Hepatocyte (in vitro differentiated cells): ENCODE data around the gene XPR1. TPM values are rescaled to one million over a fixed set of nuclear protein-coding genes. Genes with fewer than 3 reads are reported as not detected.

Source experiments
- DNase-seq: peaks from one replicate; pipeline ENCODE4 v3.0.0-alpha.2; 2016; ENCODE audit warnings: low spot score
- H2AFZ ChIP-seq: fragments of 200-600 bp; sonication (generic); 2 replicates; pipeline ENCODE4 v1.6.0; 2016; ENCODE audit warnings: antibody characterized with exemption, mild to moderate bottlenecking
- H3K27ac ChIP-seq: fragments of 200-600 bp; sonication (generic); 2 replicates; pipeline ENCODE4 v1.5.1; 2016; ENCODE audit warnings: mild to moderate bottlenecking
- H3K27me3 ChIP-seq: fragments of 200-600 bp; sonication (generic); 2 replicates; pipeline ENCODE4 v1.6.1; 2016
- H3K36me3 ChIP-seq: fragments of 200-600 bp; sonication (generic); replicated peaks from 2 replicates; pipeline ENCODE4 v1.5.1; 2016; ENCODE audit warnings: low read depth; ENCODE audit not compliant: insufficient read depth
- H3K4me1 ChIP-seq: fragments of 200-600 bp; sonication (generic); 2 replicates; pipeline ENCODE4 v1.5.1; 2016; ENCODE audit warnings: mild to moderate bottlenecking, moderate library complexity; ENCODE audit not compliant: insufficient read depth
- H3K4me2 ChIP-seq: fragments of 200-600 bp; sonication (generic); 2 replicates; pipeline ENCODE4 v1.6.0; 2016
- H3K4me3 ChIP-seq: fragments of 200-600 bp; sonication (generic); 2 replicates; pipeline ENCODE4 v1.5.1; 2016; ENCODE audit warnings: mild to moderate bottlenecking
- H3K79me2 ChIP-seq: fragments of 200-600 bp; sonication (generic); 2 replicates; pipeline ENCODE4 v1.6.0; 2017; ENCODE audit warnings: mild to moderate bottlenecking
- H3K9me2 ChIP-seq: fragments of 200-600 bp; sonication (generic); replicated peaks from 2 replicates; pipeline ENCODE4 v1.6.0; 2017; ENCODE audit warnings: mild to moderate bottlenecking; ENCODE audit not compliant: insufficient read depth
- H3K9me3 ChIP-seq: fragments of 200-600 bp; sonication (generic); 2 replicates; pipeline ENCODE4 v1.5.1; 2016; ENCODE audit warnings: low read depth, mild to moderate bottlenecking
- H4K20me1 ChIP-seq: fragments of 200-600 bp; sonication (generic); 2 replicates; pipeline ENCODE4 v1.6.0; 2016; ENCODE audit warnings: mild to moderate bottlenecking; ENCODE audit not compliant: insufficient read depth, poor library complexity, severe bottlenecking
- EZH2 ChIP-seq: fragments of 200-600 bp; sonication (generic); IDR thresholded peaks from 2 replicates; pipeline ENCODE4 v1.6.1; 2016; ENCODE audit warnings: antibody characterized with exemption, mild to moderate bottlenecking, borderline replicate concordance
- EZH2phosphoT487 ChIP-seq: fragments of 200-600 bp; sonication (generic); IDR thresholded peaks from one replicate; pipeline ENCODE4 v1.6.1; 2018; ENCODE audit warnings: antibody characterized with exemption, mild to moderate bottlenecking, low read depth, moderate library complexity; ENCODE audit not compliant: unreplicated experiment, severe bottlenecking
- WGBS: methylation state at CpG from one replicate; pipeline ENCODE4 v1.1.6; 2016; ENCODE audit warnings: low lambda C conversion rate; ENCODE audit errors: missing lambda C conversion rate; 5-methylcytosine and 5-hydroxymethylcytosine counted together
- polyA plus RNA-seq: library from polyadenylated mRNA; unstranded; fragments of >200 nt; fragmentation: Nextera tagmentation; extraction: Ambion mirVana; gene quantifications from 2 replicates; pipeline ENCODE4 v1.2.1, GENCODE V29; 2016
- total RNA-seq: library from RNA; depleted of rRNA; stranded (reverse); fragments of >200 nt; gene quantifications from 2 replicates; pipeline ENCODE4 v1.2.3, GENCODE V29; 2014
- TF ChIP-seq, protein P1 (sequence below): fragments of 200-600 bp; sonication (generic); IDR thresholded peaks from 2 replicates; pipeline ENCODE4 v1.5.1; 2016; ENCODE audit warnings: antibody characterized with exemption, mild to moderate bottlenecking; ENCODE audit not compliant: poor library complexity

XPR1 gene
- total and polyA plus RNA-seq, 2 experiments from 2014 or later = 18.2 to 41.5 TPM

DNA sequence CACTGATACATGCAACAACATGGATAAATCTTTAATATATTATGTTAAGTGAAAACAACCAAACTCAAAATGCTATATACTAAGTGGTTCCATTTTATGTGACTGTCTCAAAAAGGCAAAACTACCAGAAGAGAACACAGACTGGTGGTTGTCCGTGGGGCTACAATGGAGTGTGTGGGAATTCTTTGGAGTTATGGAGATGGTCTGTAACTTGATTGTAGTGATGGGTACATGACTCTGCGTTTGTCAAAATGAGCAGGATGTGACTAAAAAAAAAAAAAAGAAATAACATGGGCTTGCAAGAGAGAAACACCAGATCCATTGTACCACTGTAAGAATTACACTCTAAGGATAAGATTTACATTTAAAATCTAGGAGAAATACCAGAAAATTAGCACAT, 228.7 kb downstream of the XPR1 start:
- no peak overlapping the region for H3K4me2 ChIP-seq
- 73% methylated on average over 2 of the region's 2 CpGs for WGBS
- H3K27ac ChIP-seq = no peak overlapping the region
- peaks cover 3% of the 10 kb centered on the region for H3K4me1 ChIP-seq
- TF ChIP-seq EZH2 (no peak), EZH2phosphoT487 (no peak)
- TF ChIP-seq, protein P1, sequence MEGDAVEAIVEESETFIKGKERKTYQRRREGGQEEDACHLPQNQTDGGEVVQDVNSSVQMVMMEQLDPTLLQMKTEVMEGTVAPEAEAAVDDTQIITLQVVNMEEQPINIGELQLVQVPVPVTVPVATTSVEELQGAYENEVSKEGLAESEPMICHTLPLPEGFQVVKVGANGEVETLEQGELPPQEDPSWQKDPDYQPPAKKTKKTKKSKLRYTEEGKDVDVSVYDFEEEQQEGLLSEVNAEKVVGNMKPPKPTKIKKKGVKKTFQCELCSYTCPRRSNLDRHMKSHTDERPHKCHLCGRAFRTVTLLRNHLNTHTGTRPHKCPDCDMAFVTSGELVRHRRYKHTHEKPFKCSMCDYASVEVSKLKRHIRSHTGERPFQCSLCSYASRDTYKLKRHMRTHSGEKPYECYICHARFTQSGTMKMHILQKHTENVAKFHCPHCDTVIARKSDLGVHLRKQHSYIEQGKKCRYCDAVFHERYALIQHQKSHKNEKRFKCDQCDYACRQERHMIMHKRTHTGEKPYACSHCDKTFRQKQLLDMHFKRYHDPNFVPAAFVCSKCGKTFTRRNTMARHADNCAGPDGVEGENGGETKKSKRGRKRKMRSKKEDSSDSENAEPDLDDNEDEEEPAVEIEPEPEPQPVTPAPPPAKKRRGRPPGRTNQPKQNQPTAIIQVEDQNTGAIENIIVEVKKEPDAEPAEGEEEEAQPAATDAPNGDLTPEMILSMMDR = no peak
- no peak for DNase-seq
- H3K27me3 ChIP-seq = no peaks in the 10 kb centered on the region
- no peak overlapping the region for H3K4me3 ChIP-seq
- no peaks in the 10 kb centered on the region for H3K36me3 ChIP-seq
- no peak overlapping the region for H2AFZ ChIP-seq
- H4K20me1 ChIP-seq = no peaks in the 10 kb centered on the region
- no peaks in the 10 kb centered on the region for H3K9me2 ChIP-seq
- no peaks in the 10 kb centered on the region for H3K9me3 ChIP-seq
- no peaks in the 10 kb centered on the region for H3K79me2 ChIP-seq

DNA sequence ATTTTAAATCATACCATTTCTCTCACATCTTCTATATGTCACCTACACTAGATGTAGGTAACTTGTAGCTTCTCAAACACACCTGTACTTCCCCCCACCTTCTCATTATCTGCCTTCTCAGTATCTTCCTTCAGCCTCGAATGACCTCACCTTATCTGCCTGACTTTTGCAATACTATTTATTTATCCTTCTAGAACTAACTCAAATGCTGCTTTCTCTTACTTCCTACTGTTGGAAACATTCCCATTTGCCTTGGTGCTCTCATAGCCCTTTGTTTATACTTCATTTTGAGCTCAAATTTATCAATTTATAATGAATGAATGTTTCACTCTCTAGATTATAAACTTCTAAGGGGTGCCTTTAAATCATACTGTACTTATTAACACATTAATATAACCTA, 230.5 kb downstream of the XPR1 start:
- H3K9me3 ChIP-seq = no peaks in the 10 kb centered on the region
- H3K4me1 ChIP-seq = peaks cover 3% of the 10 kb centered on the region
- H3K27me3 ChIP-seq = no peaks in the 10 kb centered on the region
- no peak overlapping the region for H3K4me2 ChIP-seq
- TF ChIP-seq EZH2phosphoT487 = no peak
- TF ChIP-seq, protein P1 = no peak
- no peak for TF ChIP-seq EZH2
- no peaks in the 10 kb centered on the region for H4K20me1 ChIP-seq
- H3K4me3 ChIP-seq = no peak overlapping the region
- H3K27ac ChIP-seq = no peak overlapping the region
- no peaks in the 10 kb centered on the region for H3K79me2 ChIP-seq
- H3K36me3 ChIP-seq = no peaks in the 10 kb centered on the region
- 34% methylated on average over 1 of the region's 1 CpG for WGBS
- no peak overlapping the region for H2AFZ ChIP-seq
- no peaks in the 10 kb centered on the region for H3K9me2 ChIP-seq
- no peak for DNase-seq

DNA sequence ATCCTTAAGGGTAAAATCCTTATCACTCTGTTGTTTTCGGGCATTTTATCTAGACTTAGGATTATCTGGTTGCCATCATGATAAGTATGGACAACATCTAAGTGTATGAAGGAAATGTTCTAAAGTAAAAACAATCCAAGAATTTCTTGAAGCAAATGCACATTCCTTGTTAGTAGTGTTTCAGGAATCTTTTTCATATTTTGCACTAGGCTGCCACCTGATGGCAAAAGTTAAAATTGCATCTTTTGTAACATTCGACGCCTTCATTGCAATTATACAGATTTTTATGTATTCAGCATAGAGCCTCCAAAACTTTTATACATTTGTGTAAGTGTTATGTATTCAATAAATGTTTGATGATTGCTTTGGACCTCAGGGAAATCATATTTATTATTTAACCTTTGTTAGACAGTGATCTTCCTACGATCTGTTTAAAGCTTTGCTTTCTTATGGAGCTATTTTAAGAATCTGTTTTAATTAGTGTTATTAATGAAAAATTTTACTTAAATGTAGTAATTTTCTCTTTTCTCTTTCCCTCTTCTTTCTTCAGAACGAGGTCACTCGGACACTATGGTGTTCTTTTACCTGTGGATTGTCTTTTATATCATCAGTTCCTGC, 231.4 kb downstream of the XPR1 start:
- H4K20me1 ChIP-seq = no peaks in the 10 kb centered on the region
- H3K27ac ChIP-seq = no peak overlapping the region
- no peak overlapping the region for H3K4me2 ChIP-seq
- no peak overlapping the region for H2AFZ ChIP-seq
- peak; percentile 54 for DNase-seq
- no peaks in the 10 kb centered on the region for H3K36me3 ChIP-seq
- H3K79me2 ChIP-seq = no peaks in the 10 kb centered on the region
- TF ChIP-seq, protein P1 = peak; percentile 88
- no peak for TF ChIP-seq EZH2phosphoT487
- no peak for TF ChIP-seq EZH2
- no peaks in the 10 kb centered on the region for H3K27me3 ChIP-seq
- 25% methylated on average over 6 of the region's 6 CpGs for WGBS
- H3K4me3 ChIP-seq = no peak overlapping the region
- H3K4me1 ChIP-seq = peaks cover 3% of the 10 kb centered on the region
- no peaks in the 10 kb centered on the region for H3K9me2 ChIP-seq
- no peaks in the 10 kb centered on the region for H3K9me3 ChIP-seq
